Rectal smooth muscle tissue (tissue), 1 donor: ENCODE data around the gene PATE4.
"Not testable (repeated sequence)": the region's sequence is repeated elsewhere in the genome, so short reads cannot be mapped to it uniquely, and the experiment has no call there.

Experiments used
- H3K27ac ChIP-seq: one replicate; pipeline ENCODE4 v1.7.0; 2013; ENCODE audit warnings: low read depth, low read length, inconsistent platforms
- H3K27me3 ChIP-seq: one replicate; pipeline ENCODE4 v1.7.0; 2013; ENCODE audit warnings: low read length; ENCODE audit not compliant: control insufficient read depth, insufficient read depth
- H3K36me3 ChIP-seq: one replicate; pipeline ENCODE4 v1.7.0; 2013; ENCODE audit warnings: low read length; ENCODE audit not compliant: control insufficient read depth, insufficient read depth
- H3K4me1 ChIP-seq: one replicate; pipeline ENCODE4 v1.7.0; 2013; ENCODE audit warnings: low read length; ENCODE audit not compliant: control insufficient read depth, insufficient read depth
- H3K4me3 ChIP-seq: one replicate; pipeline ENCODE4 v1.7.0; 2013; ENCODE audit warnings: low read length
- H3K9ac ChIP-seq: one replicate; pipeline ENCODE4 v1.7.0; 2013; ENCODE audit warnings: low read length

The PATE4 gene

GRCh38 chr11:125865354-125865753, 32.2 kb downstream of the PATE4 start:
- not testable (repeated sequence) for H3K4me3 ChIP-seq, H3K36me3 ChIP-seq, H3K9ac ChIP-seq, H3K27ac ChIP-seq, H3K4me1 ChIP-seq, H3K27me3 ChIP-seq

GRCh38 chr11:125869521-125869920, 36.4 kb downstream of the PATE4 start:
- Histone ChIP-seq H3K27me3 (no peaks in the 10 kb centered on the region), H3K36me3 (no peaks in the 10 kb centered on the region), H3K27ac (no peak overlapping the region), H3K4me1 (no peaks in the 10 kb centered on the region), H3K4me3 (no peak overlapping the region), H3K9ac (no peak overlapping the region)

GRCh38 chr11:125871391-125872137, 38.4 kb downstream of the PATE4 start:
- Histone ChIP-seq H3K9ac (no peak overlapping the region), H3K4me3 (no peak overlapping the region), H3K4me1 (no peaks in the 10 kb centered on the region), H3K27me3 (no peaks in the 10 kb centered on the region), H3K36me3 (no peaks in the 10 kb centered on the region), H3K27ac (no peak overlapping the region)

- H3K36me3 ChIP-seq: no peaks in the 10 kb centered on the region
- no peak overlapping the region for H3K4me3 ChIP-seq
- H3K27me3 ChIP-seq: no peaks in the 10 kb centered on the region
- H3K4me1 ChIP-seq: no peaks in the 10 kb centered on the region
- H3K9ac ChIP-seq: no peak overlapping the region
- no peak overlapping the region for H3K27ac ChIP-seq
These were observed 39.0 kb downstream of the PATE4 start for GRCh38 chr11:125872138-125872491.

- H3K4me3 ChIP-seq: no peak overlapping the region
These were observed 40.9 kb downstream of the PATE4 start for GRCh38 chr11:125873881-125874555.

GRCh38 chr11:125874556-125875124, 41.5 kb downstream of the PATE4 start:
- no peak overlapping the region for H3K27ac ChIP-seq
- no peaks in the 10 kb centered on the region for H3K27me3 ChIP-seq
- no peak overlapping the region for H3K9ac ChIP-seq
- H3K36me3 ChIP-seq: no peaks in the 10 kb centered on the region
- no peaks in the 10 kb centered on the region for H3K4me1 ChIP-seq
- H3K4me3 ChIP-seq: no peak overlapping the region

More at GRCh38 chr11:125873881-125874555, 40.9 kb downstream of the PATE4 start:
- no peaks in the 10 kb centered on the region for H3K36me3 ChIP-seq
- no peaks in the 10 kb centered on the region for H3K4me1 ChIP-seq
- H3K27ac ChIP-seq: no peak overlapping the region
- no peak overlapping the region for H3K9ac ChIP-seq
- H3K27me3 ChIP-seq: no peaks in the 10 kb centered on the region

- Histone ChIP-seq H3K36me3 (no peaks in the 10 kb centered on the region), H3K27me3 (no peaks in the 10 kb centered on the region), H3K4me3 (no peak overlapping the region), H3K27ac (no peak overlapping the region), H3K9ac (no peak overlapping the region), H3K4me1 (no peaks in the 10 kb centered on the region)
These were observed 48.2 kb downstream of the PATE4 start for GRCh38 chr11:125881291-125881690.

GRCh38 chr11:125883375-125883774, 50.3 kb downstream of the PATE4 start:
- no peak overlapping the region for H3K4me3 ChIP-seq

GRCh38 chr11:125886997-125887372, 53.9 kb downstream of the PATE4 start:
- Histone ChIP-seq H3K4me1 (no peaks in the 10 kb centered on the region), H3K27me3 (no peaks in the 10 kb centered on the region), H3K9ac (no peak overlapping the region), H3K4me3 (peak overlapping the region; percentile 97), H3K27ac (peak overlapping the region; percentile 94), H3K36me3 (no peaks in the 10 kb centered on the region)

More at GRCh38 chr11:125883375-125883774, 50.3 kb downstream of the PATE4 start:
- Histone ChIP-seq H3K27me3 (no peaks in the 10 kb centered on the region), H3K9ac (no peak overlapping the region), H3K36me3 (no peaks in the 10 kb centered on the region), H3K4me1 (no peaks in the 10 kb centered on the region), H3K27ac (no peak overlapping the region)

- H3K27ac ChIP-seq: peak within 1 kb of the TSS; percentile 94
- no peaks in the 10 kb centered on the region for H3K36me3 ChIP-seq
- peak within 1 kb of the TSS; percentile 97 for H3K4me3 ChIP-seq
- H3K4me1 ChIP-seq: no peaks in the 10 kb centered on the region
- H3K27me3 ChIP-seq: no peaks in the 10 kb centered on the region
- H3K9ac ChIP-seq: peak within 1 kb of the TSS; percentile 59
These were observed 54.5 kb downstream of the PATE4 start, which contains the start of gene HYLS1 for GRCh38 chr11:125887373-125888324. Gene HYLS1 (plus strand): TSS chr11:125887668. CDS start chr11:125899369, 11,701 bp downstream.
